Left renal pelvis (tissue), 4 donors: Measurements from ENCODE around the gene SLC1A1. TPM values are rescaled to one million over a fixed set of nuclear protein-coding genes. Genes with fewer than 3 reads are reported as not detected.

Source experiments
- DNase-seq, 4 donors: peaks; one replicate each; pipeline ENCODE4 v3.0.0-alpha.2; 2013; ENCODE audit warnings: low read depth in 4 of 4, low spot score in 3 of 4
- polyA plus RNA-seq, 4 donors: library from polyadenylated mRNA; unstranded; fragments of 120-200 nt; gene quantifications; one replicate each; pipeline ENCODE4 v1.2.1, GENCODE V29; 2013; ENCODE audit not compliant: insufficient read length in 4 of 4

SLC1A1 gene
- polyA plus RNA-seq, 4 donors = 1.7 to 22.2 (median 20.6) TPM

DNA sequence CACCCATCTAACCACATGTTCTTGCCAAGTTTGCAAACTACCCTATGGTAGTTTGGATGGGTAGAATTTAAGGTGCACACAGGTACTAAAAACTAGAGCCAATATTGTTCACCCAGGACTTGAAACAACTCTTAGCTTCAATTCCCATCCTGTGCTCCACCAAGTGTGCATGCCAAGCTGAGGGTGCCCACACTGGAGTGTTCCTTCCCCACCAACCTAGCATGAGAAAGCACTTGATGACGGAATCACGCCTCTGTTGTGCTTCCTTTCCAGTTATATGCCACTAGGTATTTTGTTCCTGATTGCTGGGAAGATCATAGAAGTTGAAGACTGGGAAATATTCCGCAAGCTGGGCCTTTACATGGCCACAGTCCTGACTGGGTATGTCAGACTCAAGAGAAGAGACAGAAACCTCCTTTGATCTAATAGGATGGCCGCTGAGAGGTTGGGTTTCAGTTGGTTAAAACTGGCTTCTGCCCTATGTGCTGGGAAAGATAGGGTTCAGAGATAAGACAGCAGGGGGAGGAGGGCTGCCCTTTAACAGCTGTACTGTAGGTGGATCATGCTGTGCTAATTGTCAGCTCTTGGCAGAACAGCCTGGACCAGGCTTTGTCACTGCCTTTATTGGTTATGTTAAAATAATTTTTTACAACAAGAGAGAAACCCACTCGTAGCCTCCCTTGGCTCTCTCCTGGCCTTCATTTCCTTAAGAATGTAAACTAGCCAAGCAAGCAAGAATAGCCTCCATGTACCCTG, 83.5 kb downstream of the SLC1A1 start:
- DNase-seq = no peak

DNA sequence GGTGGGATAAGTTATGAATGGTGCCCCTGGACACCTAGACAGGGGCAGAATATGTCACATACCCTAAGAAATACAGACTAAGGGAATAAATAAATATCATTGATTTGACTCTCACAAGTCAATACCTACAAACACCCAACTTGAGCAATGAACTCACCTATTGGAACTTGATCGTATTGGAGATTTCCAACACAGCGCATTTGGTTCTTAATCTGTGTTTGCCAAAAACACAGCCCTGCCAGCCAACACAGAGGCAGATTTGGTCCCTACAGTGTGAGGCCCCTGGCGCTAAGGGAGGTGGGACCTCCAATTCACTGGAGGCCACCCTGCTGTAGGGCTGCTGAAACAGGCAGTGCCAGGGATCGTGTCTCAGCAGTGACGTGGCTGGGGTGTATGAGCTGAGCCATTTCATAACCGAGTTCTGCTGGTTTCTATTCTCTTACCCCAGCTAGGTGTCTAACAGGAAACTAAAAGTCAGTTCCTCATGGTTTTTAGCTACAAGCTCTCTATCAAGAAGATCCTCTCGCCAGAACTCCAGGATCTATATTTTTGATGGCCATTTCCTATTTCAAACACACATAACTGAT, 84.5 kb downstream of the SLC1A1 start:
- no peak for DNase-seq

DNA sequence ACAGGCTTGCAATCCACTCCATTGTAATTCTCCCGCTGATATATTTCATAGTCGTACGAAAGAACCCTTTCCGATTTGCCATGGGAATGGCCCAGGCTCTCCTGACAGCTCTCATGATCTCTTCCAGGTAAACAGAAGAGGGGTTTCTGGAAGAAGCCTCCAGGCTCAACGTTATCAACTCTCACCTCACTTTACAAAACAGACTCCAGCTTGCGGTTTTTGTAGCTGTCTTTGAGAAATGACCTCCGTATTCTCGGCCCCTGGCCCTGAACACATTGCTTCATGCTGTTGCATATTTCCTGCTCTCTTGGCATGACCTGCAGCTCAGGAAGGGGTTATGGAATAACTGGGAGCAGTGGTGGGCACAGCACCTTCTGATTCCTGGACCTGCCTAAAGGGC, 85.7 kb downstream of the SLC1A1 start:
- DNase-seq = no peak

DNA sequence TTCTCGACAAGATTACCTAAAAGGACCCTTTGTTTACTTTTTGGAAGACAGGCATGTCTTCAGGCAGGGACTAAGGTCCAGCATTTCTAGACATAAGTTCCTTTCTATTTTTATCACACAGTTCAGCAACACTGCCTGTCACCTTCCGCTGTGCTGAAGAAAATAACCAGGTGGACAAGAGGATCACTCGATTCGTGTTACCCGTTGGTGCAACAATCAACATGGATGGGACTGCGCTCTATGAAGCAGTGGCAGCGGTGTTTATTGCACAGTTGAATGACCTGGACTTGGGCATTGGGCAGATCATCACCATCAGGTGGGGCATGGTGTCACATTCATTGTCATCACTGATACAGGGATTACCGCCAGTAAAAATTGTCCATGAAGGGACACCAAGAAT, 86.2 kb downstream of the SLC1A1 start:
- DNase-seq = no peak

DNA sequence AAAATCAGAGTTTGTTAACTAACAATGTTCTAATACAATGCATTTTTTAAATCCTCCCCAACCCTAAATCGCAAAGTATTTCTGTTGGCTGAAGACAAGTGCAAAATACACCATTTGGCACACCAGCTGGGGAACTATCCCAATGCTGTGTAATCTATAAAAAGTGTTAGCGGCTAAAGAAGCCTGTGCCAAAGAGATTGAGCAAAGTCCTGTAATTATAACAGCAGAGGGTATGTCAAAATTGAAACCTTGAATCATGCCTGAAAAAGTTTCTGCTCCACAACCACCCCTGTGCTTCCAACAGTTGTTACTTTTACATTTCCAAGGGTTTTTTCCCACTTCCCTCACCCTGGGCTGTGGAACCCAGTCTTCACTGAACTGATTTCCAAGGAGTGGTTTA, 88.7 kb downstream of the SLC1A1 start:
- no peak for DNase-seq

DNA sequence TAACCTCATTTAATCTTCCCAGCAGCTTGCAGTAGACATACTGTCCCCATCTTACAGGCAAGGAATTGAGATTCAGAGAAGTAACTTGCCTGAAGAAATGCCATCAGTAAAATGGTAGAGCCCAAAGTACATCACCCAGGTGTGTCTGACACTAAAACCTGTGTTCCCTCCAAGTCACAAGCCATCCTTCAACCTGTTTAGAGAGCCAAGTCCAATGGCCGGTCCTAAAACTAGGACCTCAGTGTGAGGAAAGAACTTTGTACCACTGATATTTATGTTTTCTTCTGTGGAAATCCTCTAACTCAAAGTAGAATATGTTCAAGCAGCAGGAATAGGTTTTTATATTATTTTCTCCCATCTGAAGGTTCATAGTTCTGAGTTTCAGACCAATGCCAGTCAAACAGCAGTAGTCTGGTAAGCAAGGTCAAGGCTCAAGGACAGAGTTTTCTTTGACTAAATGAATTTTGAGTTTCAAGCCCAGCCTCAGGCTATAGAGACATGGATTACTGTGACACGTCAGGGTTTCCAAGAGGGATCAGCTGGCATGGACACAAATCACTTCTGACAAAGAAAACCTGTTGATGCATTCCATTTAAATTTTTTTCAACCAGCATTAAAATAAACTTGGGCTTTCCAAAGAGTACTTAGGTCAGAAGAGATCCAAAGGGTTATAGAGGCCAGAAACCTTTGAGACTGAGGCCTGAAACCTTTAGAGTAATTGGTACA, 90.9 kb downstream of the SLC1A1 start:
- DNase-seq = no peak

DNA sequence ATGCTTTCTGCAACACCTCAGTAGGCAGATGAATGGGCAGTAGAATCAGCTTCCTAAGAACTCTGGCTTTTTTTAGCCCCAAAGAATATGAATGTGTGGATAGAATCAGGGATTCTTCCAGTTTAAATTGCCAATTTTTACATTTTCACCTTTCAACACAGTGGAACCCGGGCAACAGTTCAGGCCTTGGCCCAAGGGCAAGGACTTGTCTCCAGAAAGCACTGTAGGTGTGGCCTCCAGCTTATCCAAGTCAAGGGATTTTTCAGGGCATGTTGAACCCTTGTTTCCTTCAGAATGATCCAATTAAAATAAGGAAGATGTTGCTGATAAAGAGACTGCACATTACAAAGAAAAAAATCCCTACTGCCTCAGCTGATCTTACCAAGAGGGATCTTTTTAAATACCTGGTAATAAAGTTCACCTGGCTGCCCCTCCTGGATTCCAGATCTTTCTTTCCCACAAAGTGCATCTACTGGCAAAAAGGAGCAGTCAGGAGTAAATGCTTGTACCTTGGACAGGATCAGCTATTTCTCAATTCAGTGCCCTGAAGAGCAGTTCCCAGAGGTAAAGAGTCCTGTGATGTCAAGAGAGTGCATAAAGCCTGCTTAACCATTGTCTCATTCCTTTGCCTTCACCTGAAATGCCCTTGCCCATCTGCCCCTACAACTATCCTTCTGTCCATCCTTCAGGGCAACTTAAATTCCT, 91.7 kb downstream of the SLC1A1 start:
- DNase-seq = no peak

DNA sequence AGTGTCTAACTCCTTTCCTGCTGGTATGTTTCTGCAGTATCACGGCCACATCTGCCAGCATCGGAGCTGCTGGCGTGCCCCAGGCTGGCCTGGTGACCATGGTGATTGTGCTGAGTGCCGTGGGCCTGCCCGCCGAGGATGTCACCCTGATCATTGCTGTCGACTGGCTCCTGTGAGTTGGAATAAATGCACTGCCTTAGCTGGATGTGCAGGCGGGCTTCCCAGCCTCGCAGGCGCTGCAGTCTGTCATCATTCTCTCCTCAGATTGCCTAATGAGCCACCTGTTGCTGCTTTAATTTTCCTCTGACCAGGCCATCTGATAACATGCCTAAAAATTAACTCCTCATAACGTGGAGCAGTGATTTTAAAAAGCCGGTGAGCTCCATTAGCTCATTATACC, 92.7 kb downstream of the SLC1A1 start:
- DNase-seq = no peak

DNA sequence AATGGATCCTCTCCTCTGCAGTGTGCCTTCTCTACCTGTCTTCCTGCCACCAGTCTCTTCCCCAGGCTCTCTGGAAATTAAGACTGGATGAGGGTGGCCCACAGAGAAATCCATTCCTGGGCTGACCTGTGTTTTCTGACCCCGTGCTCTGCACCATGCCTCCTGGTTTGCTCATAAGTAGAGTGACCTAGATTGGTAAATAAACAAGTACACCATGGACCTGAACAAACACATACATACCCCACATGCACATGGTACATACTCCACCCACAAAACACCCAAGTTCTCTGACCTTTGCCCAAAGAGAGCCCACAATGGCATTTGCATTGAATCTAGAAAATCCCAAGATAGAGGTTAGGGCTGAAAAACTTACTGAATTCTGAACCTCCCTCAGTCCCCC, 94.4 kb downstream of the SLC1A1 start:
- DNase-seq = no peak

DNA sequence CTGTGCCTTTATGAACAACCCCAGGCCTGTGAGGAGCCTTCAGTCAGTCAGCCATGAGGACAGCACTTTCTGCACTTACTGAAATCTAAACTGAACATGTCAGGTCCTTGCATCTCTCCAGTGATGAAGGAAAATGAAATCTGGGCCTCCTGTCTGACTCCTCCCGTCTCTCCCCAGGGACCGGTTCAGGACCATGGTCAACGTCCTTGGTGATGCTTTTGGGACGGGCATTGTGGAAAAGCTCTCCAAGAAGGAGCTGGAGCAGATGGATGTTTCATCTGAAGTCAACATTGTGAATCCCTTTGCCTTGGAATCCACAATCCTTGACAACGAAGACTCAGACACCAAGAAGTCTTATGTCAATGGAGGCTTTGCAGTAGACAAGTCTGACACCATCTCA, 94.9 kb downstream of the SLC1A1 start:
- DNase-seq = no peak

DNA sequence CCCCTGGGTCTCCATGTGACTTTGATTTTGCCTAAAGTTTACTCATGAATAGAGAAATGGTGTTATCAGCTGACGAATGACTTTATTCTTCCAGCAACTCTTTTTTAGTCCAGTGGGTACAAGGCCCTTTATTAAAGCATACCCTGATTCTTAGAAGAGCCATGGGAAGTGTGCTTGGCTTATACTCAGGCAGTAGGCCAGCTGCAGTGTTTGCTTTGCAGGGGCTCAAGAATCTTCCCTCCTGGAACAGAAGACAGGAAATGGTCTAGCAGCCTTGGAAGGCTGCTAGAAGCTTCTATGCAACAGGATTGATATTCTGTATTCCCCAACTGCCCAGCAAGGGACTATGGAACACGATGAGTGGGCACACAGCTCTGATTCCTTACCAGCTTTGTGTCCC, 98.5 kb downstream of the SLC1A1 start:
- DNase-seq = no peak

DNA sequence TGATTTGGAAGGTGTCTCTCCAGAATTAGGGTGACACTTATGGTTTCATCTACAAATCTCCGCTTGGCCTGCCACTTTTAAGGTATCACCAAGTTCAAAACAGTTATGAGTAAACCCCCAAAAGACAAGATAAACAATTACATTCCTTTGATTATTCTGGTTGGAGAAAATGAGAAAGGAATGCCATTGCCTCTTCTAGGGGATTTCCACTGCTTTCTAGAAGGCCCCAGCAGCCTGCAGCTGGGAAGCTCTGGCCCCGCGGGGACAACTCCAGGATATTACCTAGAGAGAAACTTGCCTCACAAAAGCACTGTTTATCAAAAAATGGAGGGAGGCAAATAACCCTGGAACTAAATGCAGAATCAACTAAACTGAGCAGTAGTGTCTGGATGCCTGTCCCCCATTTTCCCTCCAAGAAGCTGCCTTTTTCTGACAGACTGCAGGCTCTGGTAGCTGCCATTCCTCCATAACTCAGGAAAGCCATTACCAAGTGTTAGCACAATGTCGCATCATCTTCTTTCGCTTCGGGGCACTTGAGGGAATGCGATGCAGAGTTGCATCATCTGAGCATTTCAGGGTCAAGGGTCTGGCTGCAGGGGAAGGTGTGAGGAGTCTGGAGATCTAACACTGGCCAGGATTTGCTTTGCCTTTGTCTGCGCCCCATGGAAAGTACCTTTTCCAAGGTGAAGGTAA, 100.3 kb downstream of the SLC1A1 start:
- no peak for DNase-seq

DNA sequence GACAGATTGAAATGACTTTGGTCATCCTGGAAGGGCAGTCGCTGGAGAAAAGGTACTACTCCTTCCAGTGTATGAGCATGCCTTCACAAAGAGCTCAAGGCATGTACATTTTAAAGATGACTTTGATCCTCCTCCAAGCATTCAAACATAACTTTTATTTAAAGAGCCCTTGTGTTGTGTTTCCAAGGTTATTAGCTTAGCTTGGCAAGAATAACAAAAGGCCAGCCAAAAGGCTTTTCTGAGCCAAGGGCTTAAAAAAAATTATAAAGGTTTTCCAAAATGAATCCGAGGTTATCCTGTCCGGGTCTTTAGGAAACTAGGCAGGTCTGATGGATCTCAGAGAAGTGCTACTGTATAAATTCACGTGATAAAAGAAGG, 100.8 kb downstream of the SLC1A1 start:
- no peak for DNase-seq

DNA sequence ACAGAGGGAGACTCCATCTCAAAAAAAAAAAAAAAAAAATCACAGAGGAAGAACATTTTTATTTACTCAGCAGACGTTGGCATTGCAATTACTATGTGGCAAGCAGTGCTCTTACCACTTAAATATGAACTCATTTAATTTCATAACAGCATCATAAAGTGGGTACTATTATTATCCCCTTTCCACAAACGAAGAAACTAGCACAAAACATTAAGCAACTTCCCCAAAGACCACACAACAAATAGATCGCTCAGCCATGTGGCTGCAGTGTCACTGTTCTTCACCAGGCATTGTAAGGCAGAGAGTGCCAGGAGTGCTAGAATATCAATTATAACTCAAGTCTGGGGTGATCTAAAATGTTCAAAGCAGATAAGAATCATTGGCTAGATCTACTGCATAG, 102.0 kb downstream of the SLC1A1 start:
- DNase-seq = no peak

DNA sequence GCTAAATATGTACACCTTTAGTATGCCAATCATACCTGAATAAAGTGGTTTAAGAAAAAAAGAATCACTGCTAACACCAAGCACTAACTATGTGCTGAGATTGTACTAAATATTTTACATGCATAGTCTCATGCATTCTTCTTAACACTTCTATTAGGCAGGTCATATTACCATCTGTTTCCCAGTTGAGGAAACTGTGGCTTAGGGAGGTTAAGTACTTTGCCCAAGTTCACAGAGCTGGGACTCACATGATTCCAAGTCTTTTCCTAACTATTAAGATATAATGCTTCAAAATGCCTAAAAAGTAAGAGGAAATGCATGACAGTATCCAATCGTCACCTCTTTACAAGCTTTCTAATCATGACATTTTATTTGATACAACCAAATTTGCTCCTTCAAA, 102.6 kb downstream of the SLC1A1 start:
- DNase-seq = no peak

DNA sequence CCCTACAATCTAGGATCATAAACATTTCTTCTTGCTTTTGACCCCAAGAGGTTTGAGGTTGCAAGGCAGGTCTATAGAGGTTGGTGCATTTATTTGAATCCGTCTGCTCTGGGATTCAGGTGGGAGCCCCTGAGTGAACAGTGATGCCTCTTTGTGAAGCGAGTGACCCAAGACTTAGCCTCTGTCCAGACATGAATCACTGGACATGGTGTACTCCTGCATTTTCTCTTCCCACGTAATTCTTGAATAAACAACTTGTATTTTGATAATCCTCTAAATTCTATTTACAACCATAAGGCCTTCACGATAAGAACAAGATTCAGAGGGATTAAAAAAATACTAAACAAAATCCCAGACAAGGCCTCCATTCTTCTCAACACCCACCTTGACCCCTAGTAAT, 104.3 kb downstream of the SLC1A1 start:
- DNase-seq = no peak

DNA sequence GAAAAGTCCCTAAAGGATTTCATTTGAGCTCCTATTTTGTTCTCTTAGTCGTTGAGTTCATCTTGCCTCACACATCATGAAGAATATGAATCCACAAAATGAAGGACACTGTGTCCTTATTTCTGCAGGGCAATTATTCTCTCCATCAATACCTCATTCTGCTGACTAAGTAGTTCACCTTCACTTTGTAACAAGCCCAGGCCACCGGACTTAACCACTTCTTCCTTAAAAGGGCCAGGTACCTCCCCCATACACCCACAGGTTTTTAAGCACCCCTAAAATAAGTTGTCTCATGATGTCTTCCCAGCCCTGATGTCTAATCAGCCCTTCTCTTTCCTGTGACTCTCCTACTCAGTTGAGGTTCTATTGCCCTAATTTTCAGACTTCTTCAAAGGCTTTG, 104.7 kb downstream of the SLC1A1 start:
- no peak for DNase-seq

DNA sequence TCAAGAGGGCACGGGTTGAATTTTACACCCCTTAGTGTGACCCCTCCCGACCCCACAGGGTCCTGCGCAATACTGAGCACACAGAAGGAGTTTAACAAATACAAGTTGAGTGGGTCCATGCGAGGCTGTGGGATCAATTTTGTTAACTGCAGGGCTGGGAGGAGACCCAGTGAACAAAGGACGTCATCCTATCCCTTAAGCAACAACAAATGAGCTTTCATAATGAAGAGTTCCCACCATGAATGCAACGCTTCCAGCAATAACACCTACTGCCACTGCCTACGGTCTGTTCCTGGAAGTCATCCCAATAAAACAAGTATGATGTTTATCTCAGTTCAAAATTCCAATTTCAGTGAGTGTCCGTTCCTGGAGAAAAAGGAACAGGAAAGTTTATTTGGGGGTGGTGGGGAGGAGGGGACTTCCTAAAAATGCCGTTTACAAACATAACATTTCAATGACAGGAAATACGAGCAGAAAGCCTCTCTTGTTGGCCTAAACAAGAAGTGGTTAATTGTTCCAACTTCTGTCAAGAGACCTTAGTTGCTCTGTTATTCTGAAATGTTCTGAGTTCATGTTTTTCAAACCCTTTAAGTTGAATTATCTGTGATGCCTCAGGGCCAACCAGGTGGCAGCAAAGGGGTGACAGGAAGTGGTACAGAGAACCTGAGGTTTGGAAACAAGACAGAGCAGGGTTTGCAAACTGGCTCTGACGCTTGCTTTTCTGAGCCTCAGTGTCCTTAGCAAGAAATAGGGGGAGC, 106.1 kb downstream of the SLC1A1 start:
- no peak for DNase-seq

DNA sequence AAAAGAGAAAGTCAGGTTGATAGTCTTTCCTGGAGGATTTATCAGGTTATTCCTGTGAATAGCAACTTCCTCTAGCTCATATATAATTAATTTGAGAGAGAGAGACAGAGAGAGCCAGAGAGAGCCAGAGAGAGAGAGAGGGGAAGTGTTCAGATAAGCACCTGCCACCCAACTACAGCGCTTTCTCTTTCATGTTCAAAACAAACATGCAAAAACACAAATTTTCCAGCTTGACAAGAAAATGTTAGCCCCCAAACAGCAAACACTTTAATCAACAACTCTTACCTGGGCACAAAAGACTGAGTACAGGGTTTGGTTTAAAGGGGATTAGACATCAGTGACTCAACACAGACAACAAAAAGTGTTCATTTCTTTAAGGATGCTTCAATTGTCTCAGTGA, 110.1 kb downstream of the SLC1A1 start:
- DNase-seq = no peak

DNA sequence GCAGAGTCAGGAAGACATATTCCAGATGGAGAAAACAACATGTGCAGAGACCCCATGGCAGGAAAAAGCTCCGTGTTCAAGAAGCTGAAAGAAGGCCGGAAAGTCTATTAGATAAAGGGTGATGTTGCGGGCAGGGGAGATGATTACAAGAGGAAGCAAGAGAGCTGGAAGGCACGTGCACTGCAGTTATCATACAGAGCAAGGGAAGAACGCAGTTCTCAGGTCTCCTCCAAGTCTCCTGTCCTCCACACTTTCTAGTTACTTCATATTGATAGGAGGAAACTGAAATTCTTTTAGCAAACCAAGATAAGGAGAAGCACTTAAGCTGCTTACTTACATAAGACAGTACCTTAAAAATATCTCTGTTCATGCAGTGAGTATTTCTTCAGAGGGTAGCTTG, 113.6 kb downstream of the SLC1A1 start:
- no peak for DNase-seq
